ENCODE measurements around the gene POR.
A peak's percentile ranks its signal among the peaks of the same experiment; 100 is the strongest.
"Not testable (repeated sequence)": the region's sequence is repeated elsewhere in the genome, so short reads cannot be mapped to it uniquely, and the experiment has no call there.

The POR gene

GRCh38 chr7:75909521-75910132 is 5.3 kb upstream of the POR start:
- FAIRE-seq (no peak), DNase-seq (ENCODE audit: insufficient read length) (no peak)
- TF ChIP-seq TAF1 (IDR thresholded peaks at IDR 0.05; ENCODE audit: borderline replicate concordance, low read depth, low read length), result no peak
- no peak for TF ChIP-seq POLR2A (IDR thresholded peaks at IDR 0.05; ENCODE audit: low read depth, low read length)
- TF ChIP-seq POLR2AphosphoS5 (IDR thresholded peaks at IDR 0.05; ENCODE audit: low read depth, low read length), result no peak

GRCh38 chr7:75911186-75911585 is 3.8 kb upstream of the POR start:
- not testable (repeated sequence) for FAIRE-seq; DNase-seq (ENCODE audit: insufficient read length)

GRCh38 chr7:75913437-75913836 is 1.5 kb upstream of the POR start:
- TF ChIP-seq TAF1 (IDR thresholded peaks at IDR 0.05; ENCODE audit: borderline replicate concordance, low read depth, low read length), result no peak
- no peak for TF ChIP-seq POLR2A (IDR thresholded peaks at IDR 0.05; ENCODE audit: low read depth, low read length)
- TF ChIP-seq POLR2AphosphoS5 (IDR thresholded peaks at IDR 0.05; ENCODE audit: low read depth, low read length), result no peak
- FAIRE-seq (no peak), DNase-seq (ENCODE audit: insufficient read length) (no peak)

GRCh38 chr7:75914169-75914654 is 743 bp upstream of the POR start:
- TF ChIP-seq POLR2A (IDR thresholded peaks at IDR 0.05; ENCODE audit: low read depth, low read length) (no peak), POLR2AphosphoS5 (IDR thresholded peaks at IDR 0.05; ENCODE audit: low read depth, low read length) (no peak), TAF1 (IDR thresholded peaks at IDR 0.05; ENCODE audit: borderline replicate concordance, low read depth, low read length) (no peak)
- DNase-seq (ENCODE audit: insufficient read length) (no peak), FAIRE-seq (no peak)

GRCh38 chr7:75915416-75916156 is 631 bp downstream of the POR start:
- DNase-seq (ENCODE audit: insufficient read length), result no peak
- no peak for FAIRE-seq
- no peak for TF ChIP-seq TAF1 (IDR thresholded peaks at IDR 0.05; ENCODE audit: borderline replicate concordance, low read depth, low read length)

- no peak for FAIRE-seq
- DNase-seq (ENCODE audit: insufficient read length), result no peak
- TF ChIP-seq TAF1 (IDR thresholded peaks at IDR 0.05; ENCODE audit: borderline replicate concordance, low read depth, low read length), result no peak
Observed at GRCh38 chr7:75916259-75916658, 1.3 kb downstream of the POR start.

GRCh38 chr7:75916685-75917634 is 2.0 kb downstream of the POR start:
- no peak for DNase-seq (ENCODE audit: insufficient read length)
- FAIRE-seq, result no peak
- TF ChIP-seq POLR2AphosphoS5 (IDR thresholded peaks at IDR 0.05; ENCODE audit: low read depth, low read length), result no peak
- no peak for TF ChIP-seq TAF1 (IDR thresholded peaks at IDR 0.05; ENCODE audit: borderline replicate concordance, low read depth, low read length)
- TF ChIP-seq POLR2A (IDR thresholded peaks at IDR 0.05; ENCODE audit: low read depth, low read length), result no peak

- no peak for FAIRE-seq
Observed at GRCh38 chr7:75920431-75921161, 5.6 kb downstream of the POR start.

GRCh38 chr7:75921479-75921878 is 6.5 kb downstream of the POR start:
- FAIRE-seq, result no peak
- TF ChIP-seq POLR2AphosphoS5 (IDR thresholded peaks at IDR 0.05; ENCODE audit: low read depth, low read length) (no peak), POLR2A (IDR thresholded peaks at IDR 0.05; ENCODE audit: low read depth, low read length) (no peak)
- DNase-seq (ENCODE audit: insufficient read length), result no peak

More at GRCh38 chr7:75920431-75921161, 5.6 kb downstream of the POR start:
- no peak for DNase-seq (ENCODE audit: insufficient read length)
- no peak for TF ChIP-seq POLR2A (IDR thresholded peaks at IDR 0.05; ENCODE audit: low read depth, low read length)
- no peak for TF ChIP-seq TAF1 (IDR thresholded peaks at IDR 0.05; ENCODE audit: borderline replicate concordance, low read depth, low read length)
- TF ChIP-seq POLR2AphosphoS5 (IDR thresholded peaks at IDR 0.05; ENCODE audit: low read depth, low read length), result no peak

GRCh38 chr7:75922966-75923603 is 8.1 kb downstream of the POR start:
- TF ChIP-seq POLR2AphosphoS5 (IDR thresholded peaks at IDR 0.05; ENCODE audit: low read depth, low read length) (no peak), TAF1 (IDR thresholded peaks at IDR 0.05; ENCODE audit: borderline replicate concordance, low read depth, low read length) (no peak), POLR2A (IDR thresholded peaks at IDR 0.05; ENCODE audit: low read depth, low read length) (no peak)
- FAIRE-seq, result peak; percentile 58
- DNase-seq (ENCODE audit: insufficient read length), result no peak

- TF ChIP-seq POLR2AphosphoS5 (IDR thresholded peaks at IDR 0.05; ENCODE audit: low read depth, low read length) (no peak), POLR2A (IDR thresholded peaks at IDR 0.05; ENCODE audit: low read depth, low read length) (no peak), TAF1 (IDR thresholded peaks at IDR 0.05; ENCODE audit: borderline replicate concordance, low read depth, low read length) (no peak)
- DNase-seq (ENCODE audit: insufficient read length) (no peak), FAIRE-seq (no peak)
Observed at GRCh38 chr7:75924256-75924655, 9.3 kb downstream of the POR start.
